BLaER1 (cell line): ENCODE data around the gene IFT57.
"Not testable (repeated sequence)": the region's sequence is repeated elsewhere in the genome, so short reads cannot be mapped to it uniquely, and the experiment has no call there.

Experiments
- H3K27ac ChIP-seq: shearing (Covaris generic); formaldehyde crosslinking; 2 replicates; pipeline ENCODE4 v1.8.1; 2022
- H3K27me3 ChIP-seq: shearing (Covaris generic); formaldehyde crosslinking; 2 replicates; pipeline ENCODE4 v1.8.1; 2022
- H3K36me3 ChIP-seq: shearing (Covaris generic); formaldehyde crosslinking; 2 replicates; pipeline ENCODE4 v1.8.1; 2022
- H3K4me1 ChIP-seq: shearing (Covaris generic); formaldehyde crosslinking; 2 replicates; pipeline ENCODE4 v1.8.1; 2022
- H3K4me2 ChIP-seq: shearing (Covaris generic); formaldehyde crosslinking; 2 replicates; pipeline ENCODE4 v1.8.1; 2022
- H3K4me3 ChIP-seq: shearing (Covaris generic); formaldehyde crosslinking; 2 replicates; pipeline ENCODE4 v1.8.1; 2022
- H3K9ac ChIP-seq: shearing (Covaris generic); formaldehyde crosslinking; 2 replicates; pipeline ENCODE4 v1.8.1; 2022
- H3K9me3 ChIP-seq: shearing (Covaris generic); formaldehyde crosslinking; 2 replicates; pipeline ENCODE4 v1.8.1; 2022
- H4K20me1 ChIP-seq: shearing (Covaris generic); formaldehyde crosslinking; 2 replicates; pipeline ENCODE4 v1.8.1; 2022
- Cebpa-rat ChIP-seq: shearing (Covaris generic); IDR thresholded peaks from 2 replicates; pipeline ENCODE4 v1.8.1; 2022

Gene IFT57

GRCh38 chr3:108221911-108222852 lies at the start of gene IFT57:
IFT57 (minus strand) TSS chr3:108222424; CDS start chr3:108222322, 102 bp downstream.
- H3K4me1 ChIP-seq = peaks cover 29% of the 10 kb centered on the region
- peak within 1 kb of the TSS; percentile 95 for H3K4me2 ChIP-seq
- peak within 1 kb of the TSS; percentile 84 for H3K4me3 ChIP-seq
- H3K9ac ChIP-seq = peak within 1 kb of the TSS; percentile 75
- H3K36me3 ChIP-seq = no peaks in the 10 kb centered on the region
- H3K27ac ChIP-seq = no peak within 1 kb of the TSS
- H3K9me3 ChIP-seq = no peaks in the 10 kb centered on the region
- no peaks in the 10 kb centered on the region for H4K20me1 ChIP-seq
- H3K27me3 ChIP-seq = no peaks in the 10 kb centered on the region
- no peak for TF ChIP-seq Cebpa-rat

- TF ChIP-seq Cebpa-rat = no peak
- H3K9me3 ChIP-seq = peaks cover 4% of the 10 kb centered on the region; the same call in 1 of the 2 replicates
- no peak overlapping the region for H3K4me2 ChIP-seq
- H3K27ac ChIP-seq = no peak overlapping the region
- no peaks in the 10 kb centered on the region for H3K4me1 ChIP-seq
- H3K36me3 ChIP-seq = no peaks in the 10 kb centered on the region
- H3K4me3 ChIP-seq = no peak overlapping the region
- no peaks in the 10 kb centered on the region for H3K27me3 ChIP-seq
- no peaks in the 10 kb centered on the region for H4K20me1 ChIP-seq
- H3K9ac ChIP-seq = no peak overlapping the region
These were observed 49.4 kb upstream of the IFT57 start for GRCh38 chr3:108271626-108272025.

- H4K20me1 ChIP-seq, H3K27me3 ChIP-seq, H3K36me3 ChIP-seq, H3K4me1 ChIP-seq, H3K27ac ChIP-seq, H3K9me3 ChIP-seq, H3K4me3 ChIP-seq, H3K9ac ChIP-seq, H3K4me2 ChIP-seq: not testable (repeated sequence)
These were observed 46.0 kb upstream of the IFT57 start for GRCh38 chr3:108268235-108268634.

GRCh38 chr3:108264534-108265298 lies 42.5 kb upstream of the IFT57 start:
- not testable (repeated sequence) for H3K4me1 ChIP-seq, H3K36me3 ChIP-seq, H4K20me1 ChIP-seq, H3K4me2 ChIP-seq, H3K27ac ChIP-seq, H3K27me3 ChIP-seq, H3K4me3 ChIP-seq, H3K9me3 ChIP-seq, H3K9ac ChIP-seq

GRCh38 chr3:108255131-108255530 lies 32.9 kb upstream of the IFT57 start:
- no peak for TF ChIP-seq Cebpa-rat
- no peak overlapping the region for H3K4me2 ChIP-seq

GRCh38 chr3:108251844-108252243 lies 29.6 kb upstream of the IFT57 start:
- TF ChIP-seq Cebpa-rat = no peak
- H4K20me1 ChIP-seq = no peaks in the 10 kb centered on the region

More at GRCh38 chr3:108255131-108255530, 32.9 kb upstream of the IFT57 start:
- Histone ChIP-seq H3K9ac (no peak overlapping the region), H3K4me3 (no peak overlapping the region), H3K27ac (no peak overlapping the region), H3K27me3 (no peaks in the 10 kb centered on the region), H3K9me3 (no peaks in the 10 kb centered on the region), H4K20me1 (no peaks in the 10 kb centered on the region), H3K4me1 (no peaks in the 10 kb centered on the region), H3K36me3 (no peaks in the 10 kb centered on the region)

GRCh38 chr3:108251265-108251664 lies 29.0 kb upstream of the IFT57 start:
- Histone ChIP-seq H3K4me1 (no peaks in the 10 kb centered on the region), H3K9me3 (no peaks in the 10 kb centered on the region), H3K9ac (no peak overlapping the region), H3K36me3 (no peaks in the 10 kb centered on the region), H3K27me3 (no peaks in the 10 kb centered on the region), H3K4me2 (no peak overlapping the region), H3K4me3 (no peak overlapping the region), H3K27ac (no peak overlapping the region), H4K20me1 (no peaks in the 10 kb centered on the region)
- TF ChIP-seq Cebpa-rat = no peak

More at GRCh38 chr3:108251844-108252243, 29.6 kb upstream of the IFT57 start:
- no peak overlapping the region for H3K9ac ChIP-seq
- H3K36me3 ChIP-seq = no peaks in the 10 kb centered on the region
- no peak overlapping the region for H3K27ac ChIP-seq
- H3K4me2 ChIP-seq = no peak overlapping the region
- no peaks in the 10 kb centered on the region for H3K4me1 ChIP-seq
- H3K4me3 ChIP-seq = no peak overlapping the region
- H3K9me3 ChIP-seq = no peaks in the 10 kb centered on the region
- H3K27me3 ChIP-seq = no peaks in the 10 kb centered on the region

GRCh38 chr3:108250626-108251025 lies 28.4 kb upstream of the IFT57 start:
- Histone ChIP-seq H3K4me3 (no peak overlapping the region), H3K27ac (no peak overlapping the region), H3K4me1 (no peaks in the 10 kb centered on the region), H3K4me2 (no peak overlapping the region), H3K9ac (no peak overlapping the region), H3K27me3 (no peaks in the 10 kb centered on the region), H4K20me1 (no peaks in the 10 kb centered on the region), H3K9me3 (no peaks in the 10 kb centered on the region), H3K36me3 (no peaks in the 10 kb centered on the region)
- TF ChIP-seq Cebpa-rat = no peak

GRCh38 chr3:108243243-108243642 lies 21.0 kb upstream of the IFT57 start:
- H3K27me3 ChIP-seq = no peaks in the 10 kb centered on the region
- H3K9ac ChIP-seq = no peak overlapping the region
- H3K27ac ChIP-seq = no peak overlapping the region
- H4K20me1 ChIP-seq = no peaks in the 10 kb centered on the region
- no peak overlapping the region for H3K4me2 ChIP-seq
- TF ChIP-seq Cebpa-rat = no peak
- H3K4me3 ChIP-seq = no peak overlapping the region
- no peaks in the 10 kb centered on the region for H3K36me3 ChIP-seq
- H3K4me1 ChIP-seq = no peaks in the 10 kb centered on the region
- H3K9me3 ChIP-seq = no peaks in the 10 kb centered on the region

- no peaks in the 10 kb centered on the region for H3K27me3 ChIP-seq
- no peaks in the 10 kb centered on the region for H4K20me1 ChIP-seq
- H3K4me2 ChIP-seq = no peak overlapping the region
- no peaks in the 10 kb centered on the region for H3K4me1 ChIP-seq
- no peaks in the 10 kb centered on the region for H3K36me3 ChIP-seq
- no peaks in the 10 kb centered on the region for H3K9me3 ChIP-seq
- H3K27ac ChIP-seq = no peak overlapping the region
- TF ChIP-seq Cebpa-rat = no peak
- H3K9ac ChIP-seq = no peak overlapping the region
- H3K4me3 ChIP-seq = no peak overlapping the region
These were observed 20.6 kb upstream of the IFT57 start for GRCh38 chr3:108242776-108243175.
